Purkinje cell (primary cell): ENCODE results near the gene CLEC2B. TPM values are rescaled to one million over a fixed set of nuclear protein-coding genes. Genes with fewer than 3 reads are reported as not detected.

Source experiments
- polyA plus RNA-seq: library from polyadenylated mRNA; unstranded; fragments of >200 nt; fragmentation: Nextera tagmentation; gene quantifications from 2 replicates; pipeline ENCODE4 v1.2.1, GENCODE V29; 2014

CLEC2B gene
- polyA plus RNA-seq, result 3.9 and 4.6 TPM in 2 replicates

GRCh38 chr12:9869307-9870161 is at the start of gene CLEC2B:
Gene CLEC2B (minus strand): TSS chr12:9869354.

GRCh38 chr12:9881246-9881645 is 12.1 kb upstream of the CLEC2B start, which contains the start of gene KLRF2:
Gene KLRF2 (plus strand): TSS chr12:9881489. CDS start chr12:9881596, 107 bp downstream.

GRCh38 chr12:9827209-9827888 is 41.8 kb downstream of the CLEC2B start, which contains the start of gene KLRF1:
Gene KLRF1 (plus strand): TSS chr12:9827481. CDS start chr12:9827545, 64 bp downstream.

Other genes with a start within 250 kb of the CLEC2B start
- gene CLEC2D, start 199.6 kb downstream of the CLEC2B start, polyA plus RNA-seq, result 4.9 TPM in 1 of 2 replicates, not detected in the other
- not detected in 2 replicates for gene CLECL1, start 136.3 kb downstream of the CLEC2B start, polyA plus RNA-seq
- gene CD69, start 108.5 kb downstream of the CLEC2B start, polyA plus RNA-seq, result 0.24 TPM in 1 of 2 replicates, not detected in the other
- not detected in 2 replicates for gene KLRF1, start 41.9 kb downstream of the CLEC2B start, polyA plus RNA-seq
- not detected in 2 replicates for gene KLRF2, start 12.1 kb upstream of the CLEC2B start, polyA plus RNA-seq
- gene CLEC2A, start 63.0 kb upstream of the CLEC2B start, polyA plus RNA-seq, result not detected in 2 replicates
- gene CLEC12A, start 102.1 kb upstream of the CLEC2B start, polyA plus RNA-seq, result not detected in 2 replicates
- gene CLEC1B, start 129.8 kb upstream of the CLEC2B start, polyA plus RNA-seq, result not detected in 2 replicates
- gene CLEC12B, start 141.3 kb upstream of the CLEC2B start, polyA plus RNA-seq, result not detected in 2 replicates
- not detected in 2 replicates for gene CLEC9A, start 161.3 kb upstream of the CLEC2B start, polyA plus RNA-seq
- gene CLEC1A, start 229.6 kb upstream of the CLEC2B start, polyA plus RNA-seq, result 0.24 TPM in 1 of 2 replicates, not detected in the other